GM12878 (cell line): Measurements from ENCODE around the gene MYLK3. TPM values are rescaled to one million over a fixed set of nuclear protein-coding genes. Genes with fewer than 3 reads are reported as not detected.

ENCODE experiments used
- ATAC-seq: fragments of 200-7000 bp; cut with Tn5 transposase; 3 replicates; pipeline ENCODE4 v1.9.1; 2020; ENCODE audit warnings: mild to moderate bottlenecking, moderate library complexity
- BruUV-seq: library from RNA; stranded (reverse); fragments of 400-500 nt; replicated peaks from 2 replicates; lab custom pipeline; 2021; lab: Mats Ljungman, UMichigan
- CTCF ChIA-PET: fragments of 300-600 bp; sonication (Branson Sonifier 250); formaldehyde crosslinking; extraction: SDS; loops from one replicate; lab custom pipeline; 2021; ENCODE audit warnings: inconsistent platforms; lab: Yijun Ruan, JAX
- POLR2A ChIA-PET: fragments of 350-600 bp; formaldehyde crosslinking; extraction: SDS; loops from one replicate; lab custom pipeline; 2021; ENCODE audit warnings: inconsistent platforms; lab: Charles Lee
- RAD21 ChIA-PET: fragments of 300-600 bp; sonication (Branson Sonifier 250); formaldehyde crosslinking; loops from one replicate; lab custom pipeline; 2023; ENCODE audit warnings: antibody characterized with exemption; ENCODE audit not compliant: unreplicated experiment; lab: Charles Lee
- SMC1A ChIA-PET: fragments of 300-600 bp; sonication (Branson Sonifier 250); formaldehyde crosslinking; loops from one replicate; lab custom pipeline; 2023; ENCODE audit not compliant: unreplicated experiment, uncharacterized antibody; lab: Charles Lee
- DNase-seq: peaks from one replicate; pipeline ENCODE4 v3.0.0-alpha.2; 2011; ENCODE audit warnings: low read depth, low spot score
- FAIRE-seq: peaks from 3 replicates; lab custom pipeline; 2011; peaks lifted over from hg19 to GRCh38; lab: Jason Lieb, UNC
- H2AFZ ChIP-seq: 2 replicates; pipeline ENCODE4 v1.6.0; 2011; ENCODE audit warnings: low read depth, low read length, control low read depth; ENCODE audit not compliant: control insufficient read depth
- H3K27ac ChIP-seq: 2 replicates; pipeline ENCODE4 v1.5.1; 2011; ENCODE audit warnings: control low read depth; ENCODE audit not compliant: control insufficient read depth, insufficient read depth
- H3K27me3 ChIP-seq, 2 experiments: replicated peaks in 1 of 2; 2 replicates each; pipeline versions ENCODE4 v1.6.0 to v1.6.1; 2011; ENCODE audit warnings: low read length in 1 of 2; ENCODE audit not compliant: control insufficient read depth in 2 of 2, insufficient read depth in 2 of 2
- H3K36me3 ChIP-seq, 2 experiments: 2 replicates each; pipeline ENCODE4 v1.5.1; 2011; ENCODE audit warnings: low read length in 1 of 2; ENCODE audit not compliant: control insufficient read depth in 2 of 2, insufficient read depth in 2 of 2
- H3K4me1 ChIP-seq: 2 replicates; pipeline ENCODE4 v1.6.1; 2011; ENCODE audit warnings: mild to moderate bottlenecking, low read length, moderate library complexity, mixed read lengths; ENCODE audit not compliant: control insufficient read depth, insufficient read depth
- H3K4me2 ChIP-seq: 2 replicates; pipeline ENCODE4 v1.6.0; 2011; ENCODE audit warnings: control low read depth; ENCODE audit not compliant: control insufficient read depth, insufficient read depth
- H3K4me3 ChIP-seq: fragments of 200-600 bp; sonication (generic); 2 replicates; pipeline ENCODE4 v1.5.1; 2016
- H3K79me2 ChIP-seq: 2 replicates; pipeline ENCODE4 v1.6.0; 2011; ENCODE audit warnings: low read length; ENCODE audit not compliant: control insufficient read depth, insufficient read depth
- H3K9ac ChIP-seq: 2 replicates; pipeline ENCODE4 v1.8.0; 2011; ENCODE audit warnings: low read length, control low read depth, mixed read lengths; ENCODE audit not compliant: control insufficient read depth, insufficient read depth
- H3K9me3 ChIP-seq: replicated peaks from 3 replicates; pipeline ENCODE4 v1.5.1; 2011; ENCODE audit warnings: mild to moderate bottlenecking, low read length; ENCODE audit not compliant: control insufficient read depth, insufficient read depth
- H4K20me1 ChIP-seq: 2 replicates; pipeline ENCODE4 v1.6.0; 2011; ENCODE audit not compliant: control insufficient read depth, insufficient read depth
- ATF7 ChIP-seq: fragments of 450-650 bp; IDR thresholded peaks from 2 replicates; pipeline ENCODE4 v1.6.1; 2016; ENCODE audit warnings: low read depth, mild to moderate bottlenecking
- BCL11A ChIP-seq: IDR thresholded peaks from 2 replicates; pipeline ENCODE4 v1.6.1; 2011; ENCODE audit warnings: low read depth, low read length
- DPF2 ChIP-seq: fragments of 450-650 bp; IDR thresholded peaks from 2 replicates; pipeline ENCODE4 v1.6.1; 2017; ENCODE audit warnings: mild to moderate bottlenecking
- FOXM1 ChIP-seq: IDR thresholded peaks from 2 replicates; pipeline ENCODE4 v1.6.1; 2012; ENCODE audit warnings: low read depth, mild to moderate bottlenecking, inconsistent platforms, low read length, moderate library complexity
- JUNB ChIP-seq: IDR thresholded peaks from 2 replicates; pipeline ENCODE4 v1.6.1; 2016; ENCODE audit warnings: antibody characterized with exemption, mild to moderate bottlenecking
- JUND ChIP-seq: IDR thresholded peaks from 2 replicates; pipeline ENCODE4 v1.6.1; 2012; ENCODE audit warnings: low read depth, mild to moderate bottlenecking, low read length, improper control_type of control experiment, moderate library complexity
- MEF2A ChIP-seq: IDR thresholded peaks from 2 replicates; pipeline ENCODE4 v1.6.1; 2011; ENCODE audit warnings: low read depth, mild to moderate bottlenecking, low read length, moderate library complexity; ENCODE audit not compliant: insufficient read depth
- NR2C2 ChIP-seq: IDR thresholded peaks from 2 replicates; pipeline ENCODE4 v1.6.1; 2011; ENCODE audit warnings: borderline replicate concordance, low read depth; ENCODE audit not compliant: control insufficient read depth, insufficient read length
- RAD21 ChIP-seq: IDR thresholded peaks from 2 replicates; pipeline ENCODE4 v1.6.1; 2011; ENCODE audit warnings: mild to moderate bottlenecking, low read depth, low read length, moderate library complexity; ENCODE audit not compliant: insufficient read depth
- RAD51 ChIP-seq: fragments of 450-650 bp; IDR thresholded peaks from 2 replicates; pipeline ENCODE4 v1.6.1; 2016; ENCODE audit warnings: moderate library complexity, mild to moderate bottlenecking, inconsistent platforms
- RBBP5 ChIP-seq: fragments of 200-600 bp; sonication (generic); conservative IDR thresholded peaks from 2 replicates; pipeline ENCODE4 v1.6.1; 2016
- RFX5 ChIP-seq: IDR thresholded peaks from 2 replicates; pipeline ENCODE4 v1.6.1; 2011; ENCODE audit warnings: low read depth, low read length, improper control_type of control experiment
- SREBF1 ChIP-seq: IDR thresholded peaks from 2 replicates; pipeline ENCODE4 v1.6.1; 2012; ENCODE audit warnings: mild to moderate bottlenecking, low read length
- TCF3 ChIP-seq: IDR thresholded peaks from 2 replicates; pipeline ENCODE4 v1.6.1; 2012; ENCODE audit warnings: low read depth, mild to moderate bottlenecking, low read length, borderline replicate concordance; ENCODE audit not compliant: insufficient read depth
- TCF7 ChIP-seq: IDR thresholded peaks from 2 replicates; pipeline ENCODE4 v1.6.1; 2014; ENCODE audit warnings: antibody characterized with exemption, borderline replicate concordance
- WRNIP1 ChIP-seq: IDR thresholded peaks from 2 replicates; pipeline ENCODE4 v1.6.1; 2011; ENCODE audit warnings: low read depth, low read length, improper control_type of control experiment, borderline replicate concordance
- YY1 ChIP-seq: IDR thresholded peaks from 2 replicates; pipeline ENCODE4 v1.6.1; 2011; ENCODE audit warnings: low read depth, mild to moderate bottlenecking, low read length
- ZNF24 ChIP-seq: fragments of 450-650 bp; IDR thresholded peaks from 2 replicates; pipeline ENCODE4 v1.6.1; 2017; ENCODE audit warnings: antibody characterized with exemption, mild to moderate bottlenecking
- ZZZ3 ChIP-seq: IDR thresholded peaks from 2 replicates; pipeline ENCODE4 v1.6.1; 2011; ENCODE audit warnings: low read depth; ENCODE audit not compliant: control insufficient read depth, insufficient read length
- WGBS: methylation state at CpG from one replicate; pipeline ENCODE4 v1.1.6; 2016; ENCODE audit warnings: low lambda C conversion rate; ENCODE audit not compliant: insufficient replicate concordance, insufficient coverage; ENCODE audit errors: missing lambda C conversion rate; 5-methylcytosine and 5-hydroxymethylcytosine counted together
- in situ Hi-C: fragments of 300-500 bp; cut with MboI; formaldehyde crosslinking; loops from 9 replicates; pipeline ENCODE4 v1.14.3; 2018; ENCODE audit warnings: mixed read lengths
- intact Hi-C: fragments of 100-400 bp; cut with micrococcal nuclease; formaldehyde crosslinking; loops from one replicate; pipeline ENCODE4 v1.14.2; 2022; ENCODE audit not compliant: unreplicated experiment
- polyA plus RNA-seq, 11 experiments: library from polyadenylated mRNA; depleted of rRNA in 4 of 11; unstranded in 6 of 11; stranded (reverse) in 5 of 11; fragments of >200 nt; fragmentation: Nextera tagmentation in 4 of 11; fragmentation: Illumina TruSeq in 1 of 11; extraction: Ambion mirVana in 4 of 11; extraction: Trizol in 1 of 11; gene quantifications; 1 replicate in 1 of 11; 2 replicates in 10 of 11; pipeline versions ENCODE4 v1.2.1 to v1.2.3, GENCODE V29; 2011 to 2016; ENCODE audit warnings: inconsistent platforms in 2 of 11, missing spikeins in 2 of 11, low read depth in 1 of 11
- total RNA-seq, 4 experiments: library from RNA; depleted of rRNA in 3 of 4; stranded (reverse); fragments of >200 nt in 3 of 4; fragmentation: Illumina TruSeq in 1 of 4; extraction: Trizol in 1 of 4; gene quantifications; 2 replicates each; pipeline versions ENCODE4 v1.2.1 to v1.2.3, GENCODE V29; 2013 to 2021
- TF ChIP-seq, protein P1 (sequence below), 3 experiments: IDR thresholded peaks in 2 of 3; conservative IDR thresholded peaks in 1 of 3; 2 replicates each; pipeline ENCODE4 v1.5.1; 2011; ENCODE audit warnings: low read depth in 3 of 3, low read length in 3 of 3, mild to moderate bottlenecking in 3 of 3, control low read depth in 2 of 3, moderate library complexity in 2 of 3, inconsistent platforms in 1 of 3, mixed read lengths in 1 of 3; ENCODE audit not compliant: control insufficient read depth in 2 of 3, insufficient read depth in 1 of 3; ENCODE audit errors: extremely low read depth in 1 of 3
- TF ChIP-seq, protein P2 (sequence below): fragments of 450-650 bp; IDR thresholded peaks from 2 replicates; pipeline ENCODE4 v1.6.1; 2017; ENCODE audit warnings: mild to moderate bottlenecking, low read depth, inconsistent platforms; ENCODE audit not compliant: poor library complexity, severe bottlenecking

MYLK3 gene
- total and polyA plus RNA-seq, 10 of the 15 experiments (the other 5 are each of a cell fraction or from before 2014, with no cell fraction given), result 0.02 to 0.46 (median 0.17) TPM

DNA sequence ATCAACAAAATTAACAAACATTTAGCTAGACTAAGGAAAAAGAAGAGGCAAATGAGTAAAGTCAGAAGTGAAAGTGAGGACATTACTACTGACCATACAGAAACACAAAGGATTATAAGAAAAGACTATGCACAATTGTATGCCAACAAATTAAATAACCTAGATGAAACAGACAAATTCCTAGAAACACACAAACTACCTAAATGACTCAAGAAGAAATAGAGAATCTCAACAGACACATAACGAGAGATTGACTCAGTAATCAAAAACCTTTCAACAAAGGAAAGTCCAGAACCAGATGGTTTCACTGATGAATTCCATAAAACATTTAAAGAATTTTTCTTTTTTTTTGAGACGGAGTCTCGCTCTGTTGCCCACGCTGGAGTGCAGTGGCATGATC lies 35.7 kb upstream of the MYLK3 start:
- peak; percentile 39 for ATAC-seq
- Histone ChIP-seq H3K27ac (0 out of 2 replicates have a peak overlapping the region, but pooled peaks have one; percentile 9), H3K27me3 (no peaks in the 10 kb centered on the region), H2AFZ (no peak overlapping the region), H3K9ac (no peak overlapping the region), H4K20me1 (no peaks in the 10 kb centered on the region), H3K9me3 (peaks cover 11% of the 10 kb centered on the region; the same call in 2 of the 3 replicates), H3K4me2 (peak overlapping the region; percentile 43; the same call in 1 of the 2 replicates), H3K79me2 (peaks cover 2% of the 10 kb centered on the region; the same call in 1 of the 2 replicates), H3K4me3 (no peak overlapping the region), H3K4me1 (peaks cover 46% of the 10 kb centered on the region), H3K36me3 (no peaks in the 10 kb centered on the region)
- FAIRE-seq, result no peak
- ChIA-PET CTCF (interaction anchor here (1.5 kb wide), 1 partner anchor 12 kb away, joined by 3 read pairs; no protein-coding TSS in a partner anchor), SMC1A (no interaction called here), POLR2A (no interaction called here), RAD21 (interaction anchor here (1.2 kb wide), 1 partner anchor 94 kb away, joined by 3 read pairs; the partner anchor contains the start of gene ORC6)
- intact Hi-C loops (no loop called here), in situ Hi-C loops (no loop called here)
- BruUV-seq, result no TSS peak
- DNase-seq, result no peak
- WGBS, result 87% methylated on average over 4 of the region's 4 CpGs
- TF ChIP-seq JUNB (peak; percentile 93), ZNF24 (no peak), ZZZ3 (no peak), RFX5 (no peak), MEF2A (peak; percentile 74), TCF7 (peak; percentile 40; the same call in 1 of the 2 replicates), JUND (no peak), NR2C2 (no peak), RBBP5 (no peak), DPF2 (no peak), WRNIP1 (no peak), ATF7 (peak; percentile 19; the same call in 1 of the 2 replicates), SREBF1 (no peak), TCF3 (no peak), BCL11A (0 out of 2 replicates have a peak, but pooled peaks have one; percentile 17), YY1 (no peak), RAD21 (no peak), RAD51 (no peak), FOXM1 (peak; percentile 78; the same call in 1 of the 2 replicates)
- TF ChIP-seq, protein P1, sequence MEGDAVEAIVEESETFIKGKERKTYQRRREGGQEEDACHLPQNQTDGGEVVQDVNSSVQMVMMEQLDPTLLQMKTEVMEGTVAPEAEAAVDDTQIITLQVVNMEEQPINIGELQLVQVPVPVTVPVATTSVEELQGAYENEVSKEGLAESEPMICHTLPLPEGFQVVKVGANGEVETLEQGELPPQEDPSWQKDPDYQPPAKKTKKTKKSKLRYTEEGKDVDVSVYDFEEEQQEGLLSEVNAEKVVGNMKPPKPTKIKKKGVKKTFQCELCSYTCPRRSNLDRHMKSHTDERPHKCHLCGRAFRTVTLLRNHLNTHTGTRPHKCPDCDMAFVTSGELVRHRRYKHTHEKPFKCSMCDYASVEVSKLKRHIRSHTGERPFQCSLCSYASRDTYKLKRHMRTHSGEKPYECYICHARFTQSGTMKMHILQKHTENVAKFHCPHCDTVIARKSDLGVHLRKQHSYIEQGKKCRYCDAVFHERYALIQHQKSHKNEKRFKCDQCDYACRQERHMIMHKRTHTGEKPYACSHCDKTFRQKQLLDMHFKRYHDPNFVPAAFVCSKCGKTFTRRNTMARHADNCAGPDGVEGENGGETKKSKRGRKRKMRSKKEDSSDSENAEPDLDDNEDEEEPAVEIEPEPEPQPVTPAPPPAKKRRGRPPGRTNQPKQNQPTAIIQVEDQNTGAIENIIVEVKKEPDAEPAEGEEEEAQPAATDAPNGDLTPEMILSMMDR (IDR thresholded peaks at IDR 0.05 in 2 of 3, conservative IDR thresholded peaks at IDR 0.05 in 1 of 3; ENCODE audit: control insufficient read depth in 2 of 3, extremely low read depth in 1 of 3, insufficient read depth in 1 of 3, low read depth in 3 of 3, low read length in 3 of 3), result no peak
- TF ChIP-seq, protein P2, sequence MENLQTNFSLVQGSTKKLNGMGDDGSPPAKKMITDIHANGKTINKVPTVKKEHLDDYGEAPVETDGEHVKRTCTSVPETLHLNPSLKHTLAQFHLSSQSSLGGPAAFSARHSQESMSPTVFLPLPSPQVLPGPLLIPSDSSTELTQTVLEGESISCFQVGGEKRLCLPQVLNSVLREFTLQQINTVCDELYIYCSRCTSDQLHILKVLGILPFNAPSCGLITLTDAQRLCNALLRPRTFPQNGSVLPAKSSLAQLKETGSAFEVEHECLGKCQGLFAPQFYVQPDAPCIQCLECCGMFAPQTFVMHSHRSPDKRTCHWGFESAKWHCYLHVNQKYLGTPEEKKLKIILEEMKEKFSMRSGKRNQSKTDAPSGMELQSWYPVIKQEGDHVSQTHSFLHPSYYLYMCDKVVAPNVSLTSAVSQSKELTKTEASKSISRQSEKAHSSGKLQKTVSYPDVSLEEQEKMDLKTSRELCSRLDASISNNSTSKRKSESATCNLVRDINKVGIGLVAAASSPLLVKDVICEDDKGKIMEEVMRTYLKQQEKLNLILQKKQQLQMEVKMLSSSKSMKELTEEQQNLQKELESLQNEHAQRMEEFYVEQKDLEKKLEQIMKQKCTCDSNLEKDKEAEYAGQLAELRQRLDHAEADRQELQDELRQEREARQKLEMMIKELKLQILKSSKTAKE, result no peak
